NCI-H748 (cell line): ENCODE results near the gene KIFC3.

ENCODE experiments used
- DNase-seq: peaks from one replicate; lab custom pipeline; 2025; ENCODE audit not compliant: unreplicated experiment; lab: John Stamatoyannopoulos, UW

KIFC3 gene

DNA sequence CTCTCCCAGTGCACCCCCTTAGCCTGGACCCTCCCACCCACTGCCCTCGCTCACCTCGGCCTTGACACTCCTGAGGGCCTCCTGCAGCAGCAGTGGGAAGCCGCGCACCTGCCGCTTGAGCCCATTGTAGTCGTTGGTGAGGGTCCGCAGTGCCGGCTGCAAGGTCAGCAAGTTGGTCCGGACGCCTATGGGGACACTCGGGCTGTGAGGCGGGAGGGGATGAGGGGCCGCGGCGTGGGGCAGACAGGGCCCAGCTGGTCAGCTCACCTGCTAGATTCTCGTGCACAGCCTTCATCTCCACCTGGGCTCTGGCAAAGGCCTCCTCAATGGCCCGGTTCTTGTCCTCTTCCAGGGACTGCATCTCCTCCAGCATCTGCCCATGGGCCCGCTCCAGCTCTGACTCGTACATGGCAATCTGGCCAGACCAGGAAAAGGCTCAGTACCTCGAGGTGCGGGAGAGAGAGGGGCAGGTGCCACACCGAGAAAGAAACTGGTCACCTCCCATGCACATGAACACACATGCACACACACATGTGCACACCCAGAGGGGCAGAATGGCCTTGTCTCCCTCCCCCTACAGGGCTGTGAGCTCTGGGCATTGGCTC is 32.6 kb downstream of the KIFC3 start:
- DNase-seq: no peak

DNA sequence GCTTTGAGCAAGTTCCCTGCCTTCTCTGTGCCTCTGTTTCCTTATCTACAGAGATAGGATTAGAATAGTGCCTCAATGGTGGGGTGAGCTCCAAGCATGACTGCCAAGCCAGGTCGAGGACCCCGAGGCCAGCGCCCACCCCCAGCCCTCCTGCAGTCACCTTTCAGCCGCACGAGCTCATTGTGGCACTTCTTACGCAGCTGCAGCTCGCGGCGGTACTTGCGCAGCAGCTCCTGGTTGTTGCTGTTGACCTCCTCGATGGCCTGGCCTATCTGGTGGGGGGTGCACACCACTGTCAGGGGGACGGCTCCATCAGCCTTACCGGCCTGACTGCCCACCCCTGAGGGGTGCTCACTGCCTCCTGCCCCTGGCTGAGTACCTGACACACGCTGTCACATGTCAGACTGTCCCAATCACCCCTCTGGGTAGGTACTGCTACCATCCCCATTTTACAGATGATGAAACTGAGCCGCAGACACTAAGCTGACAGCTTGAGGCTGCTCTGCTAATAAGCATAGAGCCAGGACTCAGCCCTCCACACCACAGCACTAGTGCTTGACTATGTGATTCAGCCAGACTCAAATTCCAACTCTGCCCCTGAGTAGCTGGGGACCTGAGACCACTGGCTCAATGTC is 35.5 kb downstream of the KIFC3 start:
- DNase-seq: no peak

- no peak for DNase-seq
These were observed 37.0 kb downstream of the KIFC3 start for GRCh38 chr16:57765160-57765728.

- DNase-seq: no peak
These were observed 37.7 kb downstream of the KIFC3 start for GRCh38 chr16:57764341-57765159.

- DNase-seq: no peak
These were observed 38.3 kb downstream of the KIFC3 start for GRCh38 chr16:57764006-57764340.

DNA sequence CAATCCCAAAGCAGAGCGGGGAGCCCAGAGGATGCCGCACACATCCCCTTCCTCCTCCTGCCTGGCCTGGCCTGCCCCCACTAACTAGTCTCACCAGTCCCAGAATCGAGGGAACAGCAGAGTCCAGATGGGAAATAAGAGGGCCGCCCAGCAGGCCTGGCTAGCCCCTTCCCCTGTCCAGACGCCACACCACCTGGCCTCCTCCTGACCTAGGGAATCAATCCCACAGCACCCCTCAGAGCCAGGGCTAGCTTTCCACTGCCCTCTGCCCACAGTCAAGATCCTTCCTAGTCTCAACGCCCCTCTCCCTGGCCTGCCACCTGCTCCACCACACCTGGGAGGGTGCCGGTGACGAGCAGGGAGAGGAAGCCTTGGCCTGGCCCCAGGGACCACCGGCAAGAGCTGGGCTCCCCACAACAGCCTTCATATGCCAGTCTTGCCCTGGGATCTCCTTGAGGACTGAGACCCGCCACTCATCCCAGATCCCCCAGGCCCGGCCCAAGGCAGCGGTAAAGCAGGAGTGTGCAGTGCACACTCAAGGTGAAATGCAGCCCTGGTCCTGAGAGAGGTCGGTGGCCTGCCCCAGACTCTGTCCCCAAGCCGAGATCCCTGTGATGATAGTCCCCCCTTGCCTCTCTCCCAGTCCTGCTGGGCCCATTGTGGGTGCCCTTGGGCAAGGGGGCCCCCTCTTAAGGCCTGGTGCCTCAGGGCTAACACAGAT is 38.8 kb downstream of the KIFC3 start:
- DNase-seq: no peak

DNA sequence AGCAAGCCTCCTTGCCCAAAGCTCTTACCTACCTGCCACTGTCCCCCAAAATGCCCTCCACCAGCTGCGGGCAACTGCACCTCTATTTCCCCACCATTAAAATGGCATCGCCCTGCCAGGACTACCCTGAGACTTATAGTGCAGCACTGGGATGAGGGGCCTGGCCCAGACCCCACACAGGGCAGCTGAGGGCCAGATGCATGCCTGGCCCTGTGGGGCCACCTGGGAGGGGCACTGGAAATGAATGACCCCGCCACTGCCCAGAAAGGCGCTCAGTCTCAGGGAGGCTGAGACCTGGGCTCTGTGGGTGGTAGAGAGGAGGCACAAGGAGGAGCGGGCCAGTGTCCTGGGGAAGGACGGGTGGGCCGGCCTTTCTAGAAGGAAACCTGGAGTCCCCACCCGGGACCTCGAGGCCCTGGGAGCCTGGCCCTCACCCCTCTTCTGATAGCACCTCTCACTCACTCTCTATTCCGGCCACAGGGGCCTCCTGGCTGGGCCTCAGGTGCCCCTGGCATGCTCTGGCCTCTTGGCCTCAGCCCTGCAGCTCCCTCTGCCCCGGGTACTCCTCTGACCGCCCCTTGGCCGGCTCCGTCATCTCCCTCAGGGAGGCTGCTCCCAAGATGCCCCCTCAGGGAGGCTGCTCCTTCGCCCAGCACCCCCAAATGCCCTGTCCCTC is 39.8 kb downstream of the KIFC3 start:
- no peak for DNase-seq

- no peak for DNase-seq
These were observed 40.3 kb downstream of the KIFC3 start for GRCh38 chr16:57761957-57762356.

- DNase-seq: no peak
These were observed 41.0 kb downstream of the KIFC3 start for GRCh38 chr16:57761301-57761700.

DNA sequence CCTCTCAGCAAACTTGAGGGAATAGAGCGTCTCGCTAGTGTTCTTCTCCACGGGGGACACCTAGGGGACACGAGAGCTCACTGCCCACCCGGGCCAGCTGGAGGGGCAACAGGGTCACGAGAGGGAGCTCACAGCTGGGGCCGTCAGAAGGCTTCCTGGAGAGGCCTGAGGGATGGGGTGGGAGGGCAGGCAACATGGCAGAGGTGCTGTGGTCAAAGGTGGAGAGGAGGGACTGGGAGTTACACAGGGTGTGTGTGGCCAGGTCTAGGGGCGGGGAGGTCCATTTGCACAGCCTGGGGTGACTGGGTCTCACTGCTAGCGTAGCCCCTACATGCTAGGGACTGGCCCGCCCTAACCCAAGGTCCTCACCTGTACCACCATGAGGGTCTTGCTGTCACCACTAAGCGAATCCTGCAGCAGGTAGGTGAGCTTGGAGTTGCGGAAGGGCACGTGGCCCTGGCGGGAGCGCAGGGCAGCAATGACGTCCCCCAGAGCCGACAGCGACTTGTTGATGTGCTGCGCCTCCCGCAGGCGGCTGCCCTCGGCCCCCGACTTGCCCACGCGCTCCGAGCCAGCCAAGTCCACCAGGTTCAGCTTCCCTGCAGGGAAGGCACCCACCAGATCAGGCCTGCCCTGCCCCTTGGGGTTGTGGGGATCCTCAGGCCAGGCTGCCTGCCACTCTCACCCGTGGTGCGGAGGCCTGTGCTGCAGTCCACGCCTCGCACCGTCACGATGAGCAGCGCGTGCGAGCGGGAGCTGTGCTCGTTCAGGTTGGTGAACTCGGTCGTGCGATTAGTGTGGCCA is 41.7 kb downstream of the KIFC3 start:
- no peak for DNase-seq

DNA sequence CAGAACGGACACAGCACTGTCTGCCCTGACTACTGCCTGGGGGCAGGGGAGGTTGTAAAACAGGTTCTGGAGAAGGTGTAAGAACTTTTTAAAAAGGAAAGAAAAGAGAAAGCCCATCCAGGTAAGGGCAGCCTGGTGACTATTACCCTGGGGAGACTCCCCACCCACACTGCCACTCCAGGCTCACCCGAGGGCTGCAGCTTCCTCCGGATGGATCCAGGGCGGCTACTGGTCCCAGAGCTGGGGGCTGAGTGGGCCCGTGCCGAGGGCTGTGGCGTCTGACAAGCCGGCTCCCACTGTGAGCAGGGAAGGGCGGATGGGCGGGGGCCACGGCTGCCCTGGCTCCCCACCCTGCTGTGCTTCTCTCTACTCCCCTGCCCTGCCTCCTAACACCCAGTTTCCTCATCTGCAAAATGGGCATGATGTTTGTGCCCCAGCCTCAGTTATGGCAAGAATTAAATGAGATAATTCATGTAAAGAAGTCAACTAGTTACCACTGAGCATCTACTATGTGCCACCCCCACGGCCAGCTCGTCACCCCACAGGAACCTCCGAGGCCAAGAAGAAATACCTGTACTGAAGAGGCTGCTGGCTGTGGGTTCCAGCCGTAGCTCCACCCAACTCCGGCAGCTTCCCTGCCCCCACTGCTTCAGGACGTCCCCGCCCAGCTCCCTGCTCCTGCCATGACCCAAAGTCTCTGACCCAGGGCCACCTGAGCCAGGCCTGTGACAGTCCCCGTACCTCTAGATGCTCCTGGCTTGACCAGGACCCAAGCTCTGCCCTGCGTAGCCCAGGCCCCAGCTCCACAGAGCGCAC is 42.5 kb downstream of the KIFC3 start:
- DNase-seq: no peak

GRCh38 chr16:57759131-57759530 is 43.2 kb downstream of the KIFC3 start:
- DNase-seq: no peak

- no peak for DNase-seq
These were observed 43.8 kb downstream of the KIFC3 start for GRCh38 chr16:57758331-57759117.

GRCh38 chr16:57757883-57758282 is 44.4 kb downstream of the KIFC3 start:
- DNase-seq: no peak

DNA sequence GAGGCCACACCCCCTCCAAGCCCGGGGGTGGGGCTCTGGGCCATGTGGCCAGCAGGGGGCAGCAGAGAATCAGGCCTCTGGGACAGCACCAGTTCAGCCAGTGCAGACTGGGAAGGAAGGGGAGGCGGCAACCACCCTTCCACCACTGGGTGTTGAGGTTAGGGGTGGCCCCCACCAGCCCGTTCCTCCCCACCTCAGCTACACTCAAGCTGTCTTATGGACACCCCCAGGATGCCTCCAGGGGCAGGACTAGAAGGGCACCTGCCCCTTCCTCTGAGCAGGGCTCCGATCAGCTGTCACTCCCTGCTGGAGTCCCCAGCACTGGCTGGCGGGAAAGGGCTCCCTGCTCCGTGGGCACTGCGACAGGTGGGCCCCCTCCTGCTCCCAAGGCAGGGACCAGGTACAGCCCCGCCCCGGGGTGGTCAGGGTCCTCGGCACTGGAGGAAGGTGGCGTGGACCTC is 44.9 kb downstream of the KIFC3 start:
- DNase-seq: peak; percentile 39

- peak; percentile 10 for DNase-seq
These were observed 45.6 kb downstream of the KIFC3 start for GRCh38 chr16:57756424-57757325.

GRCh38 chr16:57755726-57756423 is 46.4 kb downstream of the KIFC3 start:
- DNase-seq: no peak
